ENCODE data around the gene MTAP. TPM values are rescaled to one million over a fixed set of nuclear protein-coding genes. Genes with fewer than 3 reads are reported as not detected.

The MTAP gene
- total RNA-seq, 1 experiment from 2014 or later = 102 TPM

DNA sequence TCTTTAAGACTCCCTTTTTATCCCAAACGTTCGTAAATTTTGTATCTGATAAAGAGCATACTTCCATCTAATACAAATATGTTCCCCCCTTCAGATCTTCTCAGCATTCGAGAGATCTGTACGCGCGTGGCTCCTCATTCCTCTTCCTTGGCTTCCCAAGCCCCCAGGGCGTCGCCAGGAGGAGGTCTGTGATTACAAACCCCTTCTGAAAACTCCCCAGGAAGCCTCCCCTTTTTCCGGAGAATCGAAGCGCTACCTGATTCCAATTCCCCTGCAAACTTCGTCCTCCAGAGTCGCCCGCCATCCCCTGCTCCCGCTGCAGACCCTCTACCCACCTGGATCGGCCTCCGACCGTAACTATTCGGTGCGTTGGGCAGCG is 171.9 kb downstream of the MTAP start:
- peak overlapping the region; percentile 69 for H3K4me2 ChIP-seq (ENCODE audit: insufficient read depth, insufficient read length, low read length)
- peak overlapping the region; percentile 63 to 86 for H3K4me3 Mint-ChIP-seq

More for the DNA sequence above, 171.9 kb downstream of the MTAP start:
- Mint-ChIP-seq H3K27ac (peak overlapping the region in 1 of 3 experiments; percentile 0; a peak in 1 of 7 replicates), H3K4me1 (peaks cover 24 to 28% of the 10 kb centered on the region in 2 experiments), H3K9me3 (peaks cover 3 to 15% of the 10 kb centered on the region in 2 experiments), H3K27me3 (ENCODE audit: low read depth) (peaks cover 99% of the 10 kb centered on the region), H3K36me3 (ENCODE audit: insufficient read depth in 1 of 3, low read depth in 3 of 3) (peaks cover 0 to 3% (median 0%) of the 10 kb centered on the region in 3 experiments; a peak in 2 of 7 replicates)
- H4K8ac ChIP-seq (replicated peaks; ENCODE audit: insufficient read length, low read depth, low read length) = no peak overlapping the region
- no peak overlapping the region for H2AFZ ChIP-seq (ENCODE audit: low read length)
- no peaks in the 10 kb centered on the region for H3K79me2 ChIP-seq (ENCODE audit: insufficient read depth, low read length)
- H4K5ac ChIP-seq (ENCODE audit: insufficient read length, low read depth, low read length) = no peak overlapping the region
- H2BK15ac ChIP-seq (ENCODE audit: low read depth, low read length) = no peak overlapping the region
- no peak overlapping the region for H3K4ac ChIP-seq (ENCODE audit: low read depth, low read length)
- no peak overlapping the region for H3K18ac ChIP-seq (ENCODE audit: insufficient read length, low read depth, low read length)
- no peak overlapping the region for H2BK20ac ChIP-seq (ENCODE audit: low read depth, low read length, poor library complexity, severe bottlenecking)
- DNase-seq = no peak
- no peak overlapping the region for H2BK12ac ChIP-seq (ENCODE audit: insufficient read length, low read depth, low read length)
- H4K91ac ChIP-seq (ENCODE audit: insufficient read length, low read depth, low read length) = no peak overlapping the region
- no peak overlapping the region for H2BK120ac ChIP-seq (ENCODE audit: low read depth, low read length, poor library complexity, severe bottlenecking)
- no peak overlapping the region for H3K27ac ChIP-seq (ENCODE audit: insufficient read length, low read depth, low read length)
- H4K20me1 ChIP-seq (ENCODE audit: control insufficient read depth, insufficient read depth, insufficient read length) = no peaks in the 10 kb centered on the region
- no CpG with 5 or more reads among the region's 21 CpGs for WGBS (ENCODE audit: extremely low coverage, insufficient read length, low lambda C conversion rate)
- no peaks in the 10 kb centered on the region for H3K9me3 ChIP-seq (ENCODE audit: control insufficient read depth, low read depth, low read length)
- no peak overlapping the region for H3K56ac ChIP-seq (ENCODE audit: insufficient read length, low read depth, low read length)
- TF ChIP-seq, protein P1, sequence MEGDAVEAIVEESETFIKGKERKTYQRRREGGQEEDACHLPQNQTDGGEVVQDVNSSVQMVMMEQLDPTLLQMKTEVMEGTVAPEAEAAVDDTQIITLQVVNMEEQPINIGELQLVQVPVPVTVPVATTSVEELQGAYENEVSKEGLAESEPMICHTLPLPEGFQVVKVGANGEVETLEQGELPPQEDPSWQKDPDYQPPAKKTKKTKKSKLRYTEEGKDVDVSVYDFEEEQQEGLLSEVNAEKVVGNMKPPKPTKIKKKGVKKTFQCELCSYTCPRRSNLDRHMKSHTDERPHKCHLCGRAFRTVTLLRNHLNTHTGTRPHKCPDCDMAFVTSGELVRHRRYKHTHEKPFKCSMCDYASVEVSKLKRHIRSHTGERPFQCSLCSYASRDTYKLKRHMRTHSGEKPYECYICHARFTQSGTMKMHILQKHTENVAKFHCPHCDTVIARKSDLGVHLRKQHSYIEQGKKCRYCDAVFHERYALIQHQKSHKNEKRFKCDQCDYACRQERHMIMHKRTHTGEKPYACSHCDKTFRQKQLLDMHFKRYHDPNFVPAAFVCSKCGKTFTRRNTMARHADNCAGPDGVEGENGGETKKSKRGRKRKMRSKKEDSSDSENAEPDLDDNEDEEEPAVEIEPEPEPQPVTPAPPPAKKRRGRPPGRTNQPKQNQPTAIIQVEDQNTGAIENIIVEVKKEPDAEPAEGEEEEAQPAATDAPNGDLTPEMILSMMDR (conservative IDR thresholded peaks at IDR 0.05) = no peak
- no peak overlapping the region for H3K9ac ChIP-seq (ENCODE audit: extremely low read depth, insufficient read length, low read length)
- no peak overlapping the region for H2BK5ac ChIP-seq (ENCODE audit: insufficient read length, low read length)
- H3K79me1 ChIP-seq (ENCODE audit: insufficient read depth, low read depth, low read length, poor library complexity, severe bottlenecking) = no peaks in the 10 kb centered on the region
- H3K23me2 ChIP-seq (ENCODE audit: insufficient read length, low read depth, low read length, poor library complexity, severe bottlenecking) = peaks cover 6% of the 10 kb centered on the region
- H3T11ph ChIP-seq (ENCODE audit: low read length) = no peak overlapping the region
- H3K23ac ChIP-seq (ENCODE audit: insufficient read length, low read depth, low read length) = no peak overlapping the region
- H3K27me3 ChIP-seq (ENCODE audit: insufficient read depth, low read length) = peaks cover 75% of the 10 kb centered on the region
- H3K4me1 ChIP-seq (ENCODE audit: insufficient read depth, low read length) = no peaks in the 10 kb centered on the region
- no peak overlapping the region for H2AK5ac ChIP-seq (ENCODE audit: insufficient read length, low read length)
- no peak overlapping the region for H3K14ac ChIP-seq (ENCODE audit: insufficient read depth, low read length)

Measured in H9 (cell line).